ENCODE results near the gene NFRKB. TPM values are rescaled to one million over a fixed set of nuclear protein-coding genes. Genes with fewer than 3 reads are reported as not detected.

Gene NFRKB
- total RNA-seq, 1 experiment from 2014 or later = 48.2 TPM

DNA sequence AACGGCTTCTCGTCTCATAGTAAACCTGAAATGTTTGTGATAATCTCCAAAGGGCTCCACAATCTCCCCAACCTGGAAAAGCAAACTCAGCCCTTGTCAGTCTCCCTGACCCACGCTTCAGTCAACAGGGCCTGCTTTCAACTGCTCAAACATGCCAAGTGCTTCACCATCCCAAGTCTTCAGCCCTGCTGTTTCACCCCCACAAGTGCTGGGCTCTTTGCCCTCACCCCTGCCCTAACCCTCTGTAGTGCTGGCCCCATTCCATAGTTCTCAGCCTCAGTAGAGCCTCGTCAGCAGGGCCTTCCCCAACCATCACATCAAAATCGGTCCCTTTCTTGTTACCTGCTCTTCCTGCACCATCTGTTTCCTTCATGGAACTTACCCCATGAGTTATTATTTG is 43.4 kb upstream of the NFRKB start:
- ChIA-PET CTCF (no interaction called here), POLR2A (ENCODE audit: unreplicated experiment) (no interaction called here)
- Histone ChIP-seq H3K9me3 (ENCODE audit: low read length) (no peaks in the 10 kb centered on the region), H3K9me2 (replicated peaks; ENCODE audit: low read length) (no peaks in the 10 kb centered on the region), H3F3A (ENCODE audit: low read length, unreplicated experiment) (no peaks in the 10 kb centered on the region), H3K79me2 (ENCODE audit: low read length) (no peaks in the 10 kb centered on the region), H3K36me3 (ENCODE audit: low read depth, low read length) (no peaks in the 10 kb centered on the region), H3K9ac (ENCODE audit: low read length) (no peak overlapping the region), H3K27me3 (ENCODE audit: low read length) (no peaks in the 10 kb centered on the region), H3K27ac (ENCODE audit: low read length) (no peak overlapping the region), H3K4me3 (ENCODE audit: low read length) (no peak overlapping the region), H3K4me2 (ENCODE audit: low read length) (no peak overlapping the region), H3K4me1 (ENCODE audit: insufficient read depth, low read length) (0 out of 2 replicates have a peak, but pooled peaks cover 2% of the 10 kb centered on the region), H4K20me1 (ENCODE audit: low read length) (no peaks in the 10 kb centered on the region), H2AFZ (ENCODE audit: low read length) (no peak overlapping the region)
- TF ChIP-seq EZH2phosphoT487 (IDR thresholded peaks at IDR 0.05; ENCODE audit: borderline replicate concordance, low read length) (no peak), EZH2 (IDR thresholded peaks at IDR 0.05; ENCODE audit: low read length, unreplicated experiment) (no peak)
- TF ChIP-seq, protein P1, sequence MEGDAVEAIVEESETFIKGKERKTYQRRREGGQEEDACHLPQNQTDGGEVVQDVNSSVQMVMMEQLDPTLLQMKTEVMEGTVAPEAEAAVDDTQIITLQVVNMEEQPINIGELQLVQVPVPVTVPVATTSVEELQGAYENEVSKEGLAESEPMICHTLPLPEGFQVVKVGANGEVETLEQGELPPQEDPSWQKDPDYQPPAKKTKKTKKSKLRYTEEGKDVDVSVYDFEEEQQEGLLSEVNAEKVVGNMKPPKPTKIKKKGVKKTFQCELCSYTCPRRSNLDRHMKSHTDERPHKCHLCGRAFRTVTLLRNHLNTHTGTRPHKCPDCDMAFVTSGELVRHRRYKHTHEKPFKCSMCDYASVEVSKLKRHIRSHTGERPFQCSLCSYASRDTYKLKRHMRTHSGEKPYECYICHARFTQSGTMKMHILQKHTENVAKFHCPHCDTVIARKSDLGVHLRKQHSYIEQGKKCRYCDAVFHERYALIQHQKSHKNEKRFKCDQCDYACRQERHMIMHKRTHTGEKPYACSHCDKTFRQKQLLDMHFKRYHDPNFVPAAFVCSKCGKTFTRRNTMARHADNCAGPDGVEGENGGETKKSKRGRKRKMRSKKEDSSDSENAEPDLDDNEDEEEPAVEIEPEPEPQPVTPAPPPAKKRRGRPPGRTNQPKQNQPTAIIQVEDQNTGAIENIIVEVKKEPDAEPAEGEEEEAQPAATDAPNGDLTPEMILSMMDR (conservative IDR thresholded peaks at IDR 0.05; ENCODE audit: low read depth, low read length) = no peak
- intact Hi-C loops (cut with micrococcal nuclease) = no loop called here
- ATAC-seq (no peak), DNase-seq (no peak)
- no TSS peak for BruUV-seq (replicated peaks)

- no peak overlapping the region for H2AFZ ChIP-seq (ENCODE audit: low read length)
- no TSS peak for BruUV-seq (replicated peaks)
- CTCF ChIA-PET = no interaction called here
- ATAC-seq (no peak), DNase-seq (no peak)
- POLR2A ChIA-PET (ENCODE audit: unreplicated experiment) = no interaction called here
- H3K4me1 ChIP-seq (ENCODE audit: insufficient read depth, low read length) = 0 out of 2 replicates have a peak, but pooled peaks cover 6% of the 10 kb centered on the region
- no peaks in the 10 kb centered on the region for H3K36me3 ChIP-seq (ENCODE audit: low read depth, low read length)
- no peaks in the 10 kb centered on the region for H3K9me2 ChIP-seq (replicated peaks; ENCODE audit: low read length)
- TF ChIP-seq EZH2 (IDR thresholded peaks at IDR 0.05; ENCODE audit: low read length, unreplicated experiment) (no peak), EZH2phosphoT487 (IDR thresholded peaks at IDR 0.05; ENCODE audit: borderline replicate concordance, low read length) (no peak)
- TF ChIP-seq, protein P1 (conservative IDR thresholded peaks at IDR 0.05; ENCODE audit: low read depth, low read length) = no peak
- no peaks in the 10 kb centered on the region for H4K20me1 ChIP-seq (ENCODE audit: low read length)
- H3K27ac ChIP-seq (ENCODE audit: low read length) = no peak overlapping the region
- H3K4me2 ChIP-seq (ENCODE audit: low read length) = no peak overlapping the region
- H3K79me2 ChIP-seq (ENCODE audit: low read length) = no peaks in the 10 kb centered on the region
- H3K27me3 ChIP-seq (ENCODE audit: low read length) = no peaks in the 10 kb centered on the region
- H3F3A ChIP-seq (ENCODE audit: low read length, unreplicated experiment) = no peaks in the 10 kb centered on the region
- no peak overlapping the region for H3K9ac ChIP-seq (ENCODE audit: low read length)
- no peaks in the 10 kb centered on the region for H3K9me3 ChIP-seq (ENCODE audit: low read length)
- no peak overlapping the region for H3K4me3 ChIP-seq (ENCODE audit: low read length)
- intact Hi-C loops (cut with micrococcal nuclease) = no loop called here
Measured at GRCh38 chr11:129937592-129938238, 42.3 kb upstream of the NFRKB start.

GRCh38 chr11:129935723-129936122 is 40.3 kb upstream of the NFRKB start:
- DNase-seq (no peak), ATAC-seq (no peak)
- Histone ChIP-seq H3K9me3 (ENCODE audit: low read length) (no peaks in the 10 kb centered on the region), H3F3A (ENCODE audit: low read length, unreplicated experiment) (peaks cover 3% of the 10 kb centered on the region), H3K27ac (ENCODE audit: low read length) (no peak overlapping the region), H2AFZ (ENCODE audit: low read length) (no peak overlapping the region), H3K4me3 (ENCODE audit: low read length) (no peak overlapping the region), H3K79me2 (ENCODE audit: low read length) (no peaks in the 10 kb centered on the region), H3K27me3 (ENCODE audit: low read length) (no peaks in the 10 kb centered on the region), H4K20me1 (ENCODE audit: low read length) (no peaks in the 10 kb centered on the region), H3K9ac (ENCODE audit: low read length) (no peak overlapping the region), H3K4me1 (ENCODE audit: insufficient read depth, low read length) (peaks cover 10% of the 10 kb centered on the region), H3K9me2 (replicated peaks; ENCODE audit: low read length) (no peaks in the 10 kb centered on the region), H3K36me3 (ENCODE audit: low read depth, low read length) (no peaks in the 10 kb centered on the region), H3K4me2 (ENCODE audit: low read length) (no peak overlapping the region)
- no TSS peak for BruUV-seq (replicated peaks)
- intact Hi-C loops (cut with micrococcal nuclease) = no loop called here
- ChIA-PET CTCF (no interaction called here), POLR2A (ENCODE audit: unreplicated experiment) (no interaction called here)
- TF ChIP-seq, protein P1 (conservative IDR thresholded peaks at IDR 0.05; ENCODE audit: low read depth, low read length) = no peak
- no peak for TF ChIP-seq EZH2 (IDR thresholded peaks at IDR 0.05; ENCODE audit: low read length, unreplicated experiment)
- no peak for TF ChIP-seq EZH2phosphoT487 (IDR thresholded peaks at IDR 0.05; ENCODE audit: borderline replicate concordance, low read length)

All from PC-3 (cell line).